Activated T-cell treated with anti-CD3 and anti-CD28 coated beads for 24 hours (primary cell): Measurements from ENCODE around the gene RALGPS2.

Source experiments
- DNase-seq: peaks from one replicate; pipeline ENCODE4 v3.0.0-alpha.2; 2020; ENCODE audit warnings: low read depth

The RALGPS2 gene

DNA sequence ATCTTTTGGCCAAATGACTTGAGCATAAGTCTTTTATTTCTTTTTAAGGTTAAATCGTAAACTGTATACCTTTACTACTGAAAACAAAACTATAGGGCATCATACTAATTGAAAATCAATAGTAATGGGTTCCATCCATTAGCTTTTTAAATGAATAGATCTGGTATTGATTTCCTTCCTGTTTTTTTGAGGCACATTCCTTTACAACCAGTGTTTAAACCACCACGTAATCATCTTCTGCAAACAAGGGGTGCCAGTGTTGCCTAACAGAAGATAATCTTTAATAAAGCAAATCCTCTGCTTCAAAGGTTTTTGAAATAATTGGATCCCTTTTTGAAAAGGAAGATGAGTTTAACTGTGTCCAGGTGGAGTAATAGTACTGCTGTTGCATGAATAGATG, 194.5 kb downstream of the RALGPS2 start:
- no peak for DNase-seq

DNA sequence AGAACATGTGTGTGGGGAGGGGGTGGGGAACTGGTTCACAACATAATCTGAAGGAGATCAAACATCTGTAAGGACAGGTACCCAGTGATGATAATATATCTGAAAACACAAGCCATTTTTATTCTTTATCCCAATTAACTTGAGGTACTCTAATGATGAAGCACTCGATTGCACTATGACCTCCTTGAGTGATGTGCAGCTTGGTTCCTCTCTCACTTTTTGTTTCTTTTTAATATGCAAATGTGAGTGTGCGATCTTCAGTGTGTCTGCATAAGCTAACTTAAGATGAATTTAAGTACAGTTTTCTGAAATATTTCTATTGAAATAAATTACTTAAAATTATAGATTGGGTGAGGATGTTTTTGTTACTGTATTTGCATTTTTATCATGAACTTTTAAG, 196.5 kb downstream of the RALGPS2 start:
- DNase-seq, result no peak

DNA sequence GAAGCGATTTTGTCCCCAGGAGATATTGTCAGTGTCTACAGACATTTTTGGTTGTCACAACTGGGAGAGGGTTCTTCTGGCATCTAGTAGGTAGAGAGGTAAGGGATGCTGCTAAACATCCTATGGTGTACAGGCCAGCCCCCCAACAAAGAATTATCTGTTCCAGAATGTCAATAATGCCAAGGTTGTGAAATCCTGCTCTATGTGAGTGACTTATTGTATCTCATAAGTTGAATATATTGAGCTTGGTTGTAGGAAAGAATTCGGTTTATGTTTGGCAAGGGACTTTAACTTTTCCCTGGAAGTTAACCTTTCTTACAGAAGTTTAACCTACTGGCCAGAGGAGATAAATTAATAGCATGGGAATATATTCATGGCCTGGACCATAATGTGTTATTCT, 198.5 kb downstream of the RALGPS2 start:
- DNase-seq, result no peak

DNA sequence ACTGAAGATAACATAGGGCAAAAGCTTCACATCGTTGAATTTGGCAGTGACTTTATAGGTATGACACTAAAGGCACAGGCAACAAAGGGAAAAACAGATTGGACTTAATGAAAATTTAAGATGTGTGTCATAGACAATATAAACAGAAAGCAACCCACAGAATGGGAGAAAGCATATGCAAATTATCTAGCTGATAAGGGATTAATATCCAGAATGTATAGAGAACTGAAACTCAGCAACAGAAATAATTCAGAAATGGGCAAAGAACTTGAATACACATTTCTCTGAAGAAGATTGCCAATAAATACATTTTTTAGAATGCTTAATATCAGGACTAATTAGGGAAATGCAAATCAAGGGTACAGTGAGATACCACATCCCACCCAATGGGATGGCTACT, 201.0 kb downstream of the RALGPS2 start:
- no peak for DNase-seq

DNA sequence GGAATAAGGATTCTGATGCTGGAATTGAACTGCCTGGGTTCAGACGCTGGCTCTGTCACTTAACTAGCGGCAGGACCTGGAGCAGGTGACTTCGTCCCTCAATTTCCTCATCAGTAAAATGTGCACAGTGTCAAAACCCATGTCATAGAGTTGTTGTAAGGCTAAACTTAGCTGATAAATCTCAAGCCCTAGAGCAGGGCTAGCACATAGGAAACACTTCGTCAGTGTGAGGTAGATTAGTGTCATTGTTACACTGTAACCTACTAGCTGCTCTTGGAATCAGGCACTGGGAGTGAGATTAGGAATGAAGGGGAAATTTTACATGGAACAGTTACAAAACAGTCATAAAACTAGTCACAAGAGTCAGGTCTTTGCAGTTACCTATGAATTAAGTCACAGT, 202.0 kb downstream of the RALGPS2 start:
- no peak for DNase-seq

DNA sequence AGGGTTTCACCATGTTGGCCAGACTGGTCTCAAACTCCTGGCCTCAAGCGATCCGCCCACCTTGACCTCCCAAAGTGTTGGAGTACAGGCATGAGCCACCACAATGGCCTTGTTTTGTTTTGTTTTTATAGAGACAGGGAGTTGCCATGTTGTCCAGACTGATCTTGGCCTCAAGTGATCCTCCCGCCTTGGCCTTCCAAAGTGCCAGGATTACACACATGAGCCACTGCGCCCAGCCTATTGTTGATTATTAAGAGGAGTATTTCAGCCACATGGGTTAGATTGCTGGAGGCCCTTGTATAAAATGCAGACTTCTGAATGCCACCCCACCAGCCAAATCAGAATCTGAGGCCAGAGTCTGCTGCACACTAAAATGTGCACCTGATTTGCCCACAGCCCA, 203.0 kb downstream of the RALGPS2 start:
- no peak for DNase-seq

DNA sequence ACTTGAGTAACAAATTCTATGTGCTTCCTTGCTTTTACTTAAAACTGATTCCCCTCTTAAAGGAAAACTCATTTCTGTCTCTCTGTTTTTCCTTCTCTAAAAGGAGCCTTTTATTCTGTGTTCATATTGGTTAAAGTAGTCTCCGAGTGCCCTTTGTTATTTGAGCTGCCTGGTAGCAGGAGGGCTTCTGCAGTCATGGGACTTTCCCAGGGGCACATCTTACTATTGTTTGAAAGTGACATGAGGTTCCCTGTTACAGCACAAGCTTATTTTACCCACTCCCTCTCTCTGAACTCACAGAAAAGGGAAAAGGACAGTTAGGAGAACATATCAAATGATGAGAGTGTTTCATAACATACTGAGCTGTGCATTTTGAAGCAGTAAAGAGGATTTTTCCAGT, 203.9 kb downstream of the RALGPS2 start:
- DNase-seq, result no peak

DNA sequence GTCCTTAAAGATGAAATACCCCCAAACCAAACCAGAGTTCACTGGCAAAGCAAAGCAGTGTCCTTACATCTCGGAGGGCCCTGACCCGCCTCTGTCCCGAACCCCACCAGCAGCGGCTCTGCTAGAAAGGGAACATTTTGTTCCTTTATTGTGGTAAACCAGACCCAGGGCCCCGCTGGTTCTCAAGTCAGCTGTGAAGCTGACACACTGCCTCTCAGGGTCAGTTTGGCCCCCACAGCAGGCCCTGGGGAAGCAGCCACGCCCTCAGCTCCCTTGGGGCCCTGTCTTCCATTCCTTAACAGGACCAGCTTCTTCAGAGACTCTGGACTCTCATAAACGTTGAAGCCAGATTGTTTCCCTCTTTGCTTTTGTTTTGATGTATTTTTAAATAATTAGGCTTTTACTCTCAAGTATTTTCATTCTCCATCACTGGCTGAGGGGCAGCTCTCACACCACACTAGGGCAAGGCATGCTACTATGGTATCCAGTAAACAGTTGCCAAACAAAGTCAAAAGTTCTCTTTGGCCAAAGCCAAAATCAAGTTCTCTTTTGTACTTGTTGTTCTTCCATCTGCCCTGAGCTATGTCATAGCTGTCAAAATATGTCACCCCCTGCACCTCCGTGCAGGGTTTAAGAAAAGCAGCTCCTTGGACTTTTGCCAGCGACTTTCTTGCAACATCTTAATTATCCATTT, 207.0 kb downstream of the RALGPS2 start:
- DNase-seq, result no peak

DNA sequence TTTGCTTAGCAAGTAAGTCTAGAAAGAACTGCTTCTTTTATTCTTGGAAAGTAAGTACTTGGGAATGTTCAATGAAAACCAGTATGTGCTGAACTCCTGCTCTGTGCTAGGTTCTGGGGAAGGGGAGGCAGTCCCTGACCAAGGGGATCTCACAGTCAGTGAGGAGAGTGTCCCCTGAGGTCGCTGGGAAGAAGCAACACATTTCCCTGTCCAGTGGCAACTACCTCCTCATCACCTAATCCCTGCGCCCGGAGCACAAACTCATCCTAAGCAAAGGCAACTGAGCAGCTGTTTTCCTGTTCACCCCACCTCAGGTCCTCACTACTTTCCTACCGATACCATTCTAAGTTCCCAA, 207.5 kb downstream of the RALGPS2 start:
- no peak for DNase-seq

DNA sequence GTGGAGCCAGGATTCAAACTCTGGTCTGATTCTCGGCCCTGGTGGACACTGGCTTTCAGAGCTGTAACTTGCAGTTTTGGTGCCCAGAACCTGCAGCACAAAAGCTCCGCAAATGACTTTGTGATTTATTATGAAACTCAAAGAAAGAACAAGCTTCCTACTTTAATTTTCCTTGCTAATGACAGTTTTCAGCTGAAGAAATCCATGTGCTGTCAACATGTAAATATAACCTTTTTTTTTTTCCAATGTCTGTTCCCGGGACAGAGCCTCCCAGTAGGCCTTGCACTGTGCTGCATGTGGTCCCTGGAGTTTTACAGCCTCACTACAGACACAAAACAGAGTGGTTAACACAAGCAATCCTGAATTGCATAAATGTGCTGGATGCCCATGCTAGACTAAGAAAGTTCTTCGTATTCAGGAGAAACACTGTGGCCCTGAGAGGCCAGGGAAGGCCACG, 208.1 kb downstream of the RALGPS2 start:
- DNase-seq, result no peak

DNA sequence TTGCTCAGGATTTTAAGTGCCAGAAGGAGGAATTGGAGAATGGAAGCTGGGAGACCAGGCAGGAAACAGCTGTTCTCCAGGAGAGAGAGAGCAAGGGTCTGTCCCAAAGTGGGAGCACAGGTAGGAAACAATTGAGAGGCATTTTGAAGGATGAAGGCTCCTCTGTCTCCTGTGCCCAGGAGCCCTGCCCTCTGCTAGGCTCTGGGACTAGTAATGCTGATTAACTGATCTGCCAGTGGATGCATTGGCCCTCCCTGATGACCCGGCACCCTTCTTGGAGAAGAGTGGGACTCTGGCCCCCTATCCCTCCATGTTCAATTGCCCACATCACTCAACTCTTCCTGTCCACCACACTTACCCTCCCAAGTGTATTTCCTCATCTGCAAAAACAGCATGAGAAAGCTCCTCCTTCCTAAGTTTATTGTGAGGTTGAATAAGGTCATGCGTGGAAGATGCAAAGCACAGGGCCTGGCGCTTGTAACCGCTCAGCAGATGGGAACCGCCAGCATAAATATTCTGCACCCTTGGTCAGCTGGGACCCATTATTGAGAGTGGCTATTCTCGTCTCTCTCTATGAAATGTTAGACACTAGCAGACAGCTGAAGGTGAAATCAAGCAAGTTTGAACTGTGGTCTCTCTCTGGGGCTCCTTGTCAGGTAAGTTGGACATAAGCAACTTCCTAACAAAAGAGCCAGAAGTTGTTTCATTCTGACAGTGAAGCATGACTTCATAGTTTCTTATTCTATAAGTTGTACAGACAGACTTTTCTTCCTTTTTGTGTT, 208.9 kb downstream of the RALGPS2 start:
- no peak for DNase-seq

DNA sequence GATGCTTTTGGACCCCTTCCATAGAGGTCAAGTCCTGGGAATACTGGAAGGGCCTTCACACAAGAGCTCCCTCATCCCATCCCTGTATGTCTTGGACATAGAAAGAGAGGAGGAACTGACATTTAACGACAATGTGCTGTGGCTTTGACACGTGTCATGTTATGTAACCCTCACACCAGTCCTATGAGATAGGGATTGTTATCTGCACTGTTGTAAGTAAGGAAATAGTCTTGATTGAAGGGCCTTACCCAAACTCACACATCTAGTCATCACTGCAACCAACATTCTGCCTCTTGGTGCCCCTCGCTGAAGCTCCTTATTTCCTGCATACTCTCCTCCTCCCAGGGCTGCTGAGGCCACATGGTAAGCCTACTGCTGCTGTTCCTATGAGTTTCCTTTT, 209.5 kb downstream of the RALGPS2 start:
- DNase-seq, result no peak

DNA sequence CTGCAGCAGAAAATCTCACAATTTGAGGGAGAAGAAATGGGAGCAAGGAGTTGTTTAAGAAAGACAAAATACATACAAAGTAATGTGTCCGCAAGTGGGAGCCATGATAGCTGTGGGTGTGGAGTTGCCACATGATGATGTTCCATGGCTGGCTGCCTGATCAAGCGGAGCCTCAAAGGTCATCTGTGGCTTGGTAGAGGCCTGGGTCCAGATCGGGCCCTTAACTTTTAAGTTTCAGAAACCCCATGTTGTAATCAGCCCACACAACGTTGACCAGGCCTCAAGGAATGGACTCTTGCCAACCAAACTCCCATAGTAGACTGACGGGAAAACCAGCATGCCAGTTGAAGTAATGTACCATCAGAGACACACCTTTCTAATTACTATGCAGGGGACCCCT, 210.6 kb downstream of the RALGPS2 start:
- DNase-seq, result no peak

DNA sequence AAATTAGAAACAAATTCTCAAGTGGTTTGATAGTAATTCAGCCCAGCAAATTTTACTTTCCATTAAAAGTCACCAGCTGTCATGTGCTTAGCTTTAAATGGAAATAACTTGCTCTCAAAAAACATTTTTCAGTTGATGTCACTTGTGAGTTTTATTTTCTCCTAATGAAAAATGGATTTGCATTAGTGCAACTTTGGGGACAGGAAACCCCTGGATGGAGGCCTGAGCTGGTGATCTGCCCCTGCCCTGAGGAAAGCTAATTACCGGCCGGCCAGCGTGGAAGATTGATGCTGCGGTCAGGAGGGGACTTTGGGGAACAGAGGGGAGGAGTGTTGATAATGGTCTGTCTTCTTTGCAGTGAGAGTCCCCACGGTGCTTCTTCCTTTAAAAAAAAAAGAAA, 212.7 kb downstream of the RALGPS2 start:
- DNase-seq, result no peak

DNA sequence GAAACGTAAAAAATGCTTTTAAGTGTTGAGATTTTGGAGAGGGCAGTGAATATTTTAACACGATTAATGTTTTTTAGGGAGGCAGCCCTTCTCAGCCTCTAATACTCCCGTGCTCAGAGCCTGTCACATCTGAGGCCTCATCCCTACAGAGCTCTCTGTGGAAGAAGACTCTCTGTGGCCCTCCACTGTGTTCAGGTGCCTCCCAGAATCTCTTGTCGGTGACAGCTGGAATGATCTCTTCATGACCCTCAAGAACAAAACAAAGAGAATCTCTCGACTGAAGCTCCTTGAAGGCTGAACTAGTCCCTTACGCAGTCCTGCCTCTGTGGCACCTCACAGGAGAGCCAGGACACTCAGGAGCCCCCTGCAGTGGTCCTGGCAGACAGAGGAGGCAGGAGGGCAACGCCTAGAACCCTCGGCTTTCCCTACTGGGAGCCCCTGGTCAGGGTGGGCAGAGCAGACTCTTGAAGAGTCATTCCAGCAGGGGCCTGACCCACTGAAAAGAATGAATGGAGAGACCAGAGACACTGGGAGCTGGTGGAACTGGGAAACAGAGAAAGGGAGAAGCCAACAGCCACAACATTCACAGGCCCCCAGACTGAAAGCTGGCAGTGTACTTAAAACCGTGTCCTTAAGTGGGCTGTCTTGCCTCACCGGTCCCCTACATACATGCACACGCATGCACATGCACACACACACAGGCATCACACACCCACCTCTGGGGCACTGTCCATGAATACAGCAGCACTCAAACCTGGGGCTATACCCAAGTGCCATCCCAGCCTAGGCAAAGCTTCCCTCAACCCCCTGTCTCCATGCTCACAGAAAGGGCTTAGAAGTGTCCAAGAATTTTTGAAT, 213.3 kb downstream of the RALGPS2 start:
- DNase-seq, result no peak

DNA sequence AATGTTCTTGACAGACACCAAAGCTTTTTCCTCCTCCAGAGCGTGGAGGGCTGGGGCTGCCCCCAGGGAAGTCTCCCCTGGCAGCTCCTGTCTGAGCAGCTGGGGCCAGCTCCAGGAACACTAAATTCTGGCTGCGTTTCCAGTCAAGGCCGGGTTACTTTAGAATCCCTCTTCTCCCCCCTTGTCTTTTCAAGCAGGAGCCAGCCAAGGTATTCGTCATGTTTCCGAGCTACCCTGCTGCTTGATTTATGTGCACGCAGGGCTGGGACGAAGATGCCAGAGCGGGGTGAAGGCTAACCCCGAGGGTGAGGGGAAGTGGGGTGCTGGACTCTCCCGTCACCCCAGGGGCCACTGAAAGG, 213.9 kb downstream of the RALGPS2 start:
- no peak for DNase-seq

DNA sequence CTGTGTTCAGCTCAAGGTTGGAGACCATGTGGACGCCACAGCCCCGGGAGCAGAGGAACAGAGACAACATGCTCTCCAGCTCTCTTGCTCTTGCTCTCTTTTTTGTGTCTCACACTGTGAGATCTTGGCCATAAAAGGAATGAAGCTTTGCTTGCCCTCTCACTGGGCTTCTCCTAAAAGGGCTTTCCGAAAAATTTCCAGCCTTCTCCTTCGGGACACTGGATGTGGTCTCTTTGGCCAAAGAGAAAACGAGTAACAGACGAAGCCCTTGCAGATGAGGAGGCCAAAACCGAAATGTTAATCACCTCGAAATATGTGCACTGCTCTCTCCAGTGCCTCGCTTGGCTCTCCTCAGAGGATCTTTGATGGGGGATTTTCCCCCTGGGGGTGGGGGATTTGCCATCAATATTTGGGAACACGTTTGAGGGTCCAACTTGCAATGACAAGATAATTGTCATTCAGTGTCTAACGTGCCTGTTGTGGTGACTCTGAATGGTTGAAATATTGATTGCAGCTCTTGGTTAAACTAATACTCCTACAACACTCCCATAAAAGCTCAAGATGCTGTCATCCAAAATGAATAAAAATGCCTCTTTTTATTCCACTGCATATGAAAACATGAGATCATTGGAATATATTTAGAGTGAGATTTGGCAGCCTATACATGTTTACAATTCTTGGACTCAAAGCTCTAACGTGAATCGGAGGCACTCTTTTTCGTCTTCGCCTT, 214.5 kb downstream of the RALGPS2 start:
- DNase-seq, result no peak

DNA sequence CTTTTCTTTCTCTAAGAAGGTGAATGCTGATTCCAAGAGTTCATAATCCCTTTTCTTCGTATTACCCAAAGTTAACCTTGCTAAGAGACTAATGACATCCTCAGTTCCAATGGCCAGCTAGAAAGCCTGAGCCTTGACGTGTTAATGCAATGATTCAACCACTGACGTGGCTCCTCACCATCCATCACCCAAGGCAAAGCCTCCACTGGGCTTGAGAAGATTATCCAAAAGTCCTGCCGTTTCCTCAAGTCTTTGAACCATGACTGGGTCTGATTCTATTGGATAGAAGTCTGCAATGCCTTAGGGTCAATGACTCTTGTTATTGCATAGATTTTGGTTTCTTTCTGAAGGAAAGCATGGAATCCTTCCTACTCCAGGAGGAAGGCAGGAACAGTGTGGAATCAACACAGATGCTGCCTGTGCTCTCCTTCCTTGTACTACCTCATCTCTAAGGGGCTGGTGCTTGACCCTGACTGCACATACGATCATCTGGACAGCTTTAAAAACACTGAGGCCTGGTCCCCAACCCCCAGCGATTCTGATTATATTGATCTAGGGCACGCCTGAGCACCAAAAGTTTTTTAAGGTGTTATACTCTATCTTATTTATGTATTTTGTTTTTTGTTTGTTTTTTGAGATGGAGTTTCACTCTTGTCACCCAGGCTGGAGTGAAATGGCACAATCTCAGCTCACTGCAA, 215.2 kb downstream of the RALGPS2 start:
- DNase-seq, result no peak

DNA sequence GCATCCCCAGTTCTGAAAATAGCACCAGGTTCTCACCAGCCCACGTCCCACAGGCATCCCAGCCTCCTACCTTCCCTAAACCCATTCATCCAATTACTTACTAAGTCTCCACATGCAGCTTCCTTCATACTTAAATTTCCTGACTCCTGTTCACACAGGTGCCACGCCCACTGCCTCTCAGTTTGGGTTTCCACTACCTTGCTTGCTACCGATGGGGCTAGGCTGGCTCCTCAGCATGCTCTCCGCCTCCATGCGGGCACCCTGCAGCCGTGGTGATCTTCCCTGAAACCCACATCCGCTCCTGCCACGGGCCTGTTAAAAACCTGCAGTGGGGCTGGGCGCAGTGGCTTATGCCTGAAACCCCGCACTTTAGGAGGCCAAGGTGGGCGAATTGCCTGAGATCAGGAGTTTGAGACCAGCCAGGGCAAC, 216.2 kb downstream of the RALGPS2 start:
- no peak for DNase-seq

DNA sequence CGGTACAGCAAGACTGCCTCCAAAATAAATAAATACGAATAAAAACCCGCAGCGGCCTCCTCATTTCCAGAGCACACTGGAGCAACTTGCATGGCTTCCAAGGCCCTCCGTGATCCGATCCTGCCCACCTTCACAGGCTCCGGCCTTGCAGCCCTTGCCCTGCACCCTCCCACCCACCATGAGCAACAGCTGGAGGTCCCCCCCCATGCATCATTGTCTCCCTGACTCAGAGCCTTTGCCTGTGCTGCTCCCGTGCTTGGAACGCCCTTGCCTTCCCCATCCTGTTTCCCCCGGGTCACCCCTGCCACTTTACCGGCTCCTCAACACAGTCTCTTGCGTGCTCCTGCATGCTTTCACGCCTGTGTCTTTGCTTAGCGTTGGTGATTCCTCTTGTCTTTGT, 216.8 kb downstream of the RALGPS2 start:
- DNase-seq, result no peak
